GM18951 (cell line): ENCODE measurements around the gene RFK.

Source experiments
- POLR2A ChIP-seq: IDR thresholded peaks from 4 replicates; pipeline ENCODE4 v1.6.1; 2011; ENCODE audit warnings: mild to moderate bottlenecking; ENCODE audit not compliant: insufficient read length, insufficient read depth; ENCODE audit errors: extremely low read depth
- in situ Hi-C: fragments of 300-500 bp; cut with MboI; formaldehyde crosslinking; loops from one replicate; pipeline ENCODE4 v1.12.0; 2022; ENCODE audit warnings: low sequenced_read_pairs, mixed read lengths, inconsistent platforms; ENCODE audit not compliant: unreplicated experiment

Gene RFK

DNA sequence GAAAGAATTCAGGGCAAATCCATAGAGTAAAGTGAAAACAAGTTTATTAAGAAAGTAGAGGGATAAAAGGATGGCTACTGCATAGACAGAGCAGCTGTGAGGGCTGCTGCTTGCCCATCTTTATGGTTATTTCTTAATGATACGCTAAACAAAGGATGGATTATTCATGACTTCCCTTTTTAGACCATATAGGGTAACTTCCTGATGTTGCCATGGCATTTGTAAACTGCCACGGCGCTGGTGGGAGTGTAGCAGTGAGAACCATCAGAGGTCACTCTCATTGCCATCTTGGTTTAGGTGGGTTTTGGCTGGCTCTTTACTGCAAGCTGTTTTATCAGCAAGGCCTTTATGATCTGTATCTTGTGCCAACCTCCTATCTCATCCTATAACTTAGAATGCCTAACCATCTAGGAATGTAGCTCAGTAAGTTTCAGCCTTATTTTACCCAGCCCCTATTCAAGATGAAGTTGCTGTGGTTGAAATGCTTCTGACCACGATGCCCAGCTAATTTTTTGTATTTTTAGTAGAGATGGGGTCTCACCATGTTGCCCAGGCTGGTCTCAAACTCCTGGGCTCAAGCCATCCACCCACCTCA, 42.1 kb downstream of the RFK start:
- no peak for TF ChIP-seq POLR2A
- in situ Hi-C loops, result no loop called here

DNA sequence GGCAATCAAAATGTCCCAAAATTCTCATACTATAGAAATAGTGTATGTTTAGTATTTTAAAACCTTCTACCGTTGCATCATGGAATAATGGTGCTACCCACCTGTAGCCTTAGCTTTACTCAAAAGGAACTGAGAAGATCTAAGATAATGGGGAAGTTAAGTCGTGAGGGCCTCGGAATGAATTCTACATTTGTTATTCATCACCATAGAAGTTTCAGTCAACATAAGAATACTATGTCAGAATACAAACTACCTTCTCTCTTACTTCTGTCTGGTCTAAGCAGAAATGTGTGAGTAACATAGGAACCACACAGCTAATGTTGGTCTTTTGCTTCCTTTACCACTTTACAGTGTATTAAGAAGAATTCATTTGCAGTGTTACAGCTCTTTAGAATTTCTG, 43.2 kb downstream of the RFK start:
- in situ Hi-C loops, result no loop called here

DNA sequence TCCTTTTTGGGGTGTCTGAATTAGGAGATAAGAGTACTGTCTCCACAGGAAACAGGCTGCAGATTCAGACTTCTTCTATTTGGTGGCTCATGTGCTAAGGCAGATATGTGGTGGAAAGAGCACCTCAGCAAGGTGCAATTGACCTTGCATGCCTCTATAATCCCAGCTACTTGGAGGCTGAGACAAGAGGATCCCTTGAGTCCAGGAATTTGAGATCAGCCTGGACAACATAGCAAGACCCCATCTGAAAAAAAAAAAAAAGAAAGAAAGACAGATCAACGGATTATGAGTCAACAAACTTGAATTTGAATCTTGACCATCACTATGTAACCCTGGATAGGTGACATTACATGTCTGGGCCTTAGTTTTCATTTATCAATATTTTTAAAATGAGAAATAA, 44.4 kb downstream of the RFK start:
- in situ Hi-C loops, result no loop called here

More for the DNA sequence above, 43.2 kb downstream of the RFK start:
- no peak for TF ChIP-seq POLR2A

DNA sequence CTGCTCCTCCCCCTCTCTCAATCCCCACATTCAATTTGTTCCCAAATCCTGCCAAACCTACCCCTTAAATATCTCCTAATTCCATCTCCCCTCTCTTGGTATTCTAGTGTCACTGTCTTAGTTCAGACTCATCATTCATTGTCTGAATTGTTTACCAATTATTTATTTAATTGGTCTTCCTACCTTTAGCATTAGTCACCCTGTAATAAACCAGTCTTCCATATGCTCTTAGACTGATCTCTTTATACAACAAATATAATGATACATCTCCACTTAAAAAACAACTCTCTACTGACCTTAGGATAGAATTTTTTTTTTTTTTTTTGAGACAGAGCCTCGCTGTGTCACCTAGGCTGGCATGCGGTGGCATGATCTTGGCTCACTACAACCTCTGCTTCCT, 51.4 kb downstream of the RFK start:
- TF ChIP-seq POLR2A, result no peak
- in situ Hi-C loops, result no loop called here

More for the DNA sequence above, 44.4 kb downstream of the RFK start:
- TF ChIP-seq POLR2A, result no peak

DNA sequence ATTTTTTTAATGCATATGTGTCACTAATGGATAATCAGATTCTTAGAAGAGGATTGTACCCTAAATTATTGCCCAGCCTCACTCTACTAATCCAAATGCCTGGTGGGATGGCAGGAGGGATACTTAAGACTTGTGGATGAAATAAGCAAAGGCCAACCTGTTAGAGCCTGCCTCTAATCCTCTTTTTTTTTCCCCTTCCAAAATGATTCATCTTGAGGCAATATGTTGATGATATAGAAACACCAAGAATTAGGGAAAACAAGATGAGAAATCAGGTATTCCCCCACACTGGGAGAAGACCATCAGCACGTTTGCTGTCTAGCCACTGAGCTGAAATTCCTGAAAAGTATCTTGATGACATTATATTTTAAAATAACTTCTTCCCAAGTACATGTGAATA, 52.0 kb downstream of the RFK start:
- TF ChIP-seq POLR2A, result no peak
- in situ Hi-C loops, result no loop called here

DNA sequence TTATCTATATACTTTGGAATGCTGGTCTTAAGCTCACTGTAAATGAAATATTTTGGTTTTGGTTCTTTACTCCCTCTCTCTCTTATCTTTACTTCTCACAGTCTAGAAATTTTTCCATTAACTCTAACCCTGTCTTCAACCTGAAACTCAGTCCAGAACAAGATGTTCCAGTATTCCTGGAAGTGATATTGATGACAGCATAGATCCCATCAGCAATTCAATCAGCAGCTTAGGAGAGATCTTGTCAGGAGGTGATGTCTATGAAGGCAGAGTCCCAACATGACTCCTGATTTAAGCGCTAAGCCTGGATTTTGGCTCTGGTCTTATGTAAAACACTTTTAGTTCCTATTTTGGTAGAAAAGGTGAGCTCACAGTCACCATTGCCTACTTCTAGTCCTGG, 52.6 kb downstream of the RFK start:
- no peak for TF ChIP-seq POLR2A
- in situ Hi-C loops, result no loop called here

DNA sequence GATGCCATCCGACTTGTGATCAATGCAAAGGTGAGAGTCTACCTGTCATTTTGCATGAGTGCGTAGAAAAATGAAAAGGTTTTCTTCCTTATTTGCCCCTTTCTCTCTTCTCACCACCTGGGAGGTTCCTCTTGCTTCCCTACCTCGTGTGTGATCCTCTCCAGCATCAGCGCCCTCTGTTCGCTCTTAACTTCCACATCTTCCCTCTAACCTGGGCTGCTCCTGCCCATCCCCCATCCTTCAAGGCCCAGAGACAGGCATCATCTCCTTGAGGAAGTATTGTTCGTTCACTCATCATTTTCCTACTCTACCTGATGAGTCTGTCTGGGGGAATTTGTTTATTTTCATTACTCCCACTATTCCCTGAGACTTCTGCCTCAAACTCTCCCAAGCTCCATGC, 55.8 kb downstream of the RFK start:
- TF ChIP-seq POLR2A, result no peak
- in situ Hi-C loops, result no loop called here

DNA sequence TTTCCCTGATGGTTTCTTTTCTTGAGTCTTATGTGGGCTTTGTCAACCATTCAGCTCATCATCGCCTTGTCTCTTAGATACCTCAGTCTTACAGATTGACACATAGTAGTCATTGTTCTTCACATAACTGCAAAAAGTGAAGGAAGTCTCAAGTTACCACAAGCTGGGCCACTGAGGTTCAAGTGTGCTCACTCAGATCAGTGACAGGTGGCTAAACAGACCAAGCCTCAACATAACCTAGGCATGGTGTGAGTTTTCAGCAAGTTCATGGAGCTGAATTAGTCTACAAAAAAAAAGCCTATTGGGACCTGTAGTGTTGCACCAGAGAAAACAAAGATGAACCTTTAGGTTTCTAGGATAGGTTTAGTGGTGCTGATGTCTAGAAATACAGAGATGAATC, 58.2 kb downstream of the RFK start:
- in situ Hi-C loops, result no loop called here
- TF ChIP-seq POLR2A, result no peak
